HG02642 (cell line): ENCODE results near the gene SRGAP2C.
"Not testable (repeated sequence)": the region's sequence is repeated elsewhere in the genome, so short reads cannot be mapped to it uniquely, and the experiment has no call there.

Experiments
- ATAC-seq: cut with Tn5 transposase; IDR thresholded peaks from one replicate; pipeline ENCODE4 v1.9.1; 2021; ENCODE audit warnings: mild to moderate bottlenecking; ENCODE audit not compliant: unreplicated experiment, poor library complexity

The SRGAP2C gene

GRCh38 chr1:121185140-121185708 is 449 bp downstream of the SRGAP2C start:
- peak; percentile 7 for ATAC-seq

- ATAC-seq = not testable (repeated sequence)
These were observed 1.4 kb downstream of the SRGAP2C start for GRCh38 chr1:121186191-121186590.

GRCh38 chr1:121187914-121188313 is 3.1 kb downstream of the SRGAP2C start:
- ATAC-seq = not testable (repeated sequence)

- not testable (repeated sequence) for ATAC-seq
These were observed 7.7 kb downstream of the SRGAP2C start for GRCh38 chr1:121192512-121192911.

GRCh38 chr1:121197095-121197882 is 12.5 kb downstream of the SRGAP2C start:
- ATAC-seq = not testable (repeated sequence)

GRCh38 chr1:121199763-121200162 is 15.0 kb downstream of the SRGAP2C start:
- ATAC-seq = not testable (repeated sequence)

- ATAC-seq = not testable (repeated sequence)
These were observed 15.5 kb downstream of the SRGAP2C start for GRCh38 chr1:121200232-121200631.

GRCh38 chr1:121200985-121201981 is 16.5 kb downstream of the SRGAP2C start:
- not testable (repeated sequence) for ATAC-seq

GRCh38 chr1:121202986-121203385 is 18.2 kb downstream of the SRGAP2C start:
- ATAC-seq = not testable (repeated sequence)

- not testable (repeated sequence) for ATAC-seq
These were observed 21.3 kb downstream of the SRGAP2C start for GRCh38 chr1:121205786-121206711.

- ATAC-seq = not testable (repeated sequence)
These were observed 22.6 kb downstream of the SRGAP2C start for GRCh38 chr1:121207328-121207727.

- ATAC-seq = not testable (repeated sequence)
These were observed 23.6 kb downstream of the SRGAP2C start for GRCh38 chr1:121208375-121208774.

GRCh38 chr1:121210778-121211177 is 26.0 kb downstream of the SRGAP2C start:
- not testable (repeated sequence) for ATAC-seq

- ATAC-seq = not testable (repeated sequence)
These were observed 28.7 kb downstream of the SRGAP2C start for GRCh38 chr1:121213491-121213890.

- ATAC-seq = not testable (repeated sequence)
These were observed 29.9 kb downstream of the SRGAP2C start for GRCh38 chr1:121214544-121215156.

GRCh38 chr1:121215699-121216417 is 31.1 kb downstream of the SRGAP2C start:
- ATAC-seq = not testable (repeated sequence)

GRCh38 chr1:121216676-121217075 is 31.9 kb downstream of the SRGAP2C start:
- ATAC-seq = not testable (repeated sequence)

- peak; percentile 53 for ATAC-seq
These were observed 37.0 kb downstream of the SRGAP2C start for GRCh38 chr1:121221770-121222169.
